NCI-H2196 (cell line): ENCODE results near the gene BHLHA15.

ENCODE experiments used
- DNase-seq: peaks from one replicate; lab custom pipeline; 2025; ENCODE audit not compliant: unreplicated experiment; lab: John Stamatoyannopoulos, UW

The BHLHA15 gene

DNA sequence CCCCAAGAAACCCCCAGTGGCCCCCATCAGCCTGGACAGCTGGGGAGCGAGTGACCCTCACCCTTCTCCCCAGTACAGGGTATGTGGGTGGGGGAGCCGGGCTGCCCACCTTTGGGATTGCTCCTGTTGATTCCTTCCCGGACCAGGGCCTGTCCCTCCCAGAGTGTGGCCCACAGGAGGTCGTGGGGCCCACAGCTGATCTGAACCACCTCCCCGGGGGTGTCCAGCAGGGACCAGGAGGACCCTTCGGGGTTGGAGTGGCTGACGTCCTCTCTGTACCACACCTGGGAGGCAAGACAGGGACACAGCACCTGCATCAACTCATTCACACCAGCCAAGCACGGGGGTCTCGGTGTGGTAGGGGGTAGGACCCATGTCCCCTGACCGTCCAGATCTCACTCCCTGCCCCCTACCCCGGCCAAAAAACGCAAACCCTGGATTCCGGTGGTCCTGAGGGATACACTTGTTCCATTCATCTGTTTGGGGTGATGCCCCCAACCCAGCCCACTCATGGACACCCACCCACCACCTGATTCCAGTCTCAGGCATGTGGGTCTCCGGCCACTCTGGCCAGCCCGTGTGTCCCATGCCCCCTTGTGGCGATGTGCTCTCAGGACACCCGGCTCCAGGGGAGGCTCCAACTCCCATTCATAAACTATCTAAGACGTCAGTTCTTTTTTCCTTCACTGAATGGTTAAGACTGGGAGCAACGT lies 29.9 kb downstream of the BHLHA15 start:
- peak; percentile 47 for DNase-seq

DNA sequence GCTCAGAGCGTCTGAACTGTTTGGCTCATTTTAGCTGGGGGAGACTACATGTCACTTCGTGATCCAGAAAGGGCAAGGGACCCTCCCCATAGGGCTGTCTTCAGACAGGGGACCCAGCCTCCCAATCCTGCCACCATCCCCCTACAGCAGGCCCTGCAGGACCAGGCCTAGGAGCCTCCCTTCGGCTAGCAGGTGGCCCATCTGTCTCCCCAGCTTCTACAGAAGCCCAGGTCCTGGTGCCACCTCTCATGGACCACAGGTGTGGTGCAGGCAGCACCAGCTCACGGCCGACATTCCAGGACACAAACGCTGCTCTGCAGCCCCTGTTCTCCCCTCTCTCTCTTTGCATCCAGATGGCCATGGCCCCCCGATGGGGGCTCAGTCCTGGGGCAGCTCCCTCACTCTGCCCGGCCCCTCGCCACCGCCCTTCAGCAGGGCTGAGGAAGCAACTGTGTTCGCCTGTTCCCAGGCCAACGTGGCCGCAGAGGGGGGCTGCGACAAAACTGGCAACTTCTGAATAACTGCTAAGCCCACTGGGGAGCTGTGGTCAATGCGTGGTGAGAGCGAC lies 30.5 kb downstream of the BHLHA15 start:
- DNase-seq, result no peak

DNA sequence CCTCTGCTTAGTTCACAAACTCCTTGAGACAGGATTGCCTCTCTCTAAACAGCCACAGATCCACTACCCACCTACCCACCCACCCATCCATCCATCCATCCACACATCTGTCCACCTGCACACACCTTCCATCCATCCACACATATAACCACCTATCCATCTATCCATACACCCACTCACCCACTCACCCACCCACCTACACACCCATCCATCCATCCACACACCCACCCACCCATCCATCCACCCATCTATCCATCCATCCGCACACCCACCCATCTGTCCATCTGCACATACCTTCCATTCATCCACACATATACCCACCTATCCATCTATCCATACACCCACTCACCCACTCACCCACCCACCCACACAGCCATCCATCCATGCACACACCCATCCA lies 31.1 kb downstream of the BHLHA15 start:
- no peak for DNase-seq

DNA sequence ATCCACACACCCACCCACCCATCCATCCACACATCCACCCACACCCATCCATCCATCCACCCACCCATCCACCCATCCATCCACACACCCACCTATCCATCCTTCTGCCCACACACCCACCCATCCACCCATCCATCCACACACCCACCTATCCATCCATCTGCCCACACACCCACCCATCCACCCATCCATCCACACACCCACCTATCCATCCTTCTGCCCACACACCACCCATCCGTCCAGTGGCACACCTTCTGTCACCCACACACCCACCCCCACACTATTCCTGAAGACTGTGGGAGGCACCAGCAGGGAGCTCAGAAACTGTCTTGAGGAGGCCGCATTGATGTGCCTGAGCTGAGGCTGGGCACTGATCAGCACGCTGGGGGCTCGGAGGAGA lies 31.7 kb downstream of the BHLHA15 start:
- no peak for DNase-seq

DNA sequence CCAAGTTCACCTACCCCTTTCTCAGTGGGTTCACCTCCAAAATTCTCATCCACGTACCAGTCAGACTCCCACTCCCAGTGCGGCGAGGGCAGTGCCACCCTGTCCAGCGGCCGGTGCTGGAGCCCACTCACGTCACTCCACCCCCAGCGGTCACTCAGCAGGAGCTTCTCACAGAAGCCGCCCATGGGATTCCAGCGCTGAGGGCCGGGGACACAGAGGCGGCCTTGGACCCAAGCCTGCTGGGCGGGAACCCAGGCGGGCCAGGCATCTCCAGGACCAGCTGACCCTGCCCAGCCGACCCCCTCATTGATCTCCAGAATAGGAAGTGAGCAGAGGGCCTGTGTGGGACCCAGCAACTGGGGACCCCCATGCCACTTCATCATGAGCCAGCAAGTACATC lies 33.6 kb downstream of the BHLHA15 start:
- no peak for DNase-seq

- DNase-seq, result no peak
These were observed 36.9 kb downstream of the BHLHA15 start for GRCh38 chr7:98248156-98248555.

- no peak for DNase-seq
These were observed 37.9 kb downstream of the BHLHA15 start for GRCh38 chr7:98249106-98249505.

GRCh38 chr7:98250789-98251188 lies 39.5 kb downstream of the BHLHA15 start:
- no peak for DNase-seq

DNA sequence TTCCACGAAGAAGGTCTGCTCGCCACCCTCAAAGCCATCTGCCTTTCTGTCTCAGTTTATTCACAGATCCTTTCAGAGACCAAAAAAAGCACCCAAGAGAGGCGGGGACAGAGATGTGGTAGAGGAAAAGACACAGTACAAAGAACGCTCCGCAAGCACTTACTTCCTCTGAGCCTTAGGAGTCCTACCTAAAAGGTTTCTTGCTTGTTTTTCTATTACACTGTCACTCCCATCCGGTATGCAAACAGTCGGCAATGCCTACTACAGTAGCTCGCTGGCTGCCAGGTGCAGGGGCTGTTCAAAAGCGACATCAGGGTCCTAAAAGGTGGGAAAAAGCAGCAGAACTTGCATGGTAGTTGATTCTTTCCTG lies 40.0 kb downstream of the BHLHA15 start:
- DNase-seq, result no peak

DNA sequence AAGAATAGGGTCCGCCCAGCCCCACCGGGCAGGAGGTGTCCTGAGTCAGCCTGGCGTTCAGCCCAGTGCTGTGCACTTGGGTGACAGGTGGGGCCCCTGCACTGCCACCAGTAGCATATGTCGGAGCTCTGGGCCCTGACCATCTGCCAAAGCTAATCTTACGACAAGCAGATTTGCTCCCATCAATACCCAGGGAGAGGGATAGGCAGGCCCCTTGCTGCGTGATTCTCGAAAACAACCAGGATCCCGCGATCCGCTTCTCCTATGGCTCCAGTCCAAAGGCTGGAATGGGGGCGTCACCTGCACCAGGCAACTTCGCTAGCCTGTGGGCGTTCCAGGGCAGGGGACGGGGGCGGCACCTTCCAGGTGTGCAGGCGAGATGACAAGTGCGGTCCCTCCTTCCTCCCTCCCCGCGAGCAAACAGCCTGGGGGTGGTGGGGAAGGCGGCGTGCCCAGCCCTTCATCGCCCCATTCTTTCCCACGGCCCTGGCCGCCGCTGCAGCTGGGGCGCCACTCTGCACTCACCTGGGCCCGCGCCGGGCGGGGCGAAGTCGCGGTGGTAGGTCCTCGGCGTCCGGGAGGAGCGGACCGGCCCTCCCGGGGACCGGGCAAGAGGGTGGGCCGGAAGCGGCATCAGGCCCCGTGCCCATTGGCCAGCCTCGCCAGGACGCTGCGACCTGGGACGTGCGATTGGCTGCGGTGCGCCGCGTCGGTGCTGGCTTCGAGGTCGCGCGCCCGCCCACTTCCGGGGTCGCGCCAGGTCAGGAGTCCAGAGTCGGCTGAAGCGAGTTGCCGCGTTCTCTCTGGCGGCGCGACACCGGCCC lies 40.6 kb downstream of the BHLHA15 start, which contains the start of gene TECPR1:
TSS of gene TECPR1 (minus strand) at position 632 of the 824 bp plus-strand sequence. CDS start 6,086 bp downstream, outside the sequence.
- DNase-seq, result peak; percentile 95

DNA sequence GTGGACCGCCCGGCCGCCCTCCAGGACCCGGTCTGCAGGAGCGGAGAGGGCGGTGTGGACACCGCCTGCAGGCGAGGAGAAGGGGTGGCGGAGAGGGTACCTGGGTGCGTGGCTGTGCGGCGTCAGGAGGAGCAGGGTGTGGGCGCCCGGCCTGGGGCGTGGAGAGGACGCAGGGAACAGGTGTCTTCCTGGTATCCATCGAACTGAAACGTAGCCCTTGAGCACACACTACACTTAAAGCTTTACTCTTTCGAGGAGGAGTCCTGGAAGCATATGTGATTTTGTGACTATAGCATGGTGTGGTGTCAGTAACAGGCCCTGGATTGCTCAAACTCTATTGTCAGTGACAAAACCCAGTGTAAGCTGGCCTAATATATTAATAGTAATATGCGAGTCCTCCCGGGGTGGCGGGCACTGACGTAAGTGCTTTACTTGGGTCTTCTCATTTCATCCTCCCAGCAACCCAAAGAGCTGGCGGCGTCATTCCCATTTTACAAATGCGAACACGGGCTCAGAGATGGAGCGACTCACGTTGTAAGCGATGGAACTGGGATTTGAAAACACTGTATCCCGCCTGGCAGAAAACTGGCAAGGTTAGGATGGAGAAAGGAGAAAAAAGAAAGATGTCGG lies 41.3 kb downstream of the BHLHA15 start:
- DNase-seq, result no peak

- DNase-seq, result no peak
These were observed 43.3 kb downstream of the BHLHA15 start for GRCh38 chr7:98254516-98254915.

GRCh38 chr7:98254951-98255610 lies 43.8 kb downstream of the BHLHA15 start:
- no peak for DNase-seq

GRCh38 chr7:98256431-98256830 lies 45.2 kb downstream of the BHLHA15 start:
- no peak for DNase-seq

DNA sequence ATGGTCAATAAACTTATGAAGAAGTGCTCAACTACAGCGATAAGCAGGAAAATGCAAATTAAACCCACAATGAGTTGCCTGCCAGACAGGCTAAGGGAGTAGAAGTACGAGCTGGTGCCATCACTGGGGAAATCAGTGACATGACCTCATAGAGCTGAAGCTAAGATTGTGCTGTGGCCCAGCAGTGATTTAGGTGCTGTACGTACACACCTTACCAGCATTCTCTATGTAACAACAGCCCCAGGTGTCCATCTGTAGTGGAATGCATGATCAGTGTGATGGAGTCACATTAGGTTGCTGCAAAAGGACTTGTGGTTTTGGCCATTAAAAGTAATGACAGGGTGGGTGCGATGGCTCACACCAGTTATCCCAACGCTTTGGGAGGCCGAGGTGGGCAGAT lies 46.5 kb downstream of the BHLHA15 start:
- DNase-seq, result no peak
